ENCODE measurements around the gene TCN2.
A peak's percentile ranks its signal among the peaks of the same experiment; 100 is the strongest.
"Not testable (repeated sequence)": the region's sequence is repeated elsewhere in the genome, so short reads cannot be mapped to it uniquely, and the experiment has no call there.

Gene TCN2

DNA sequence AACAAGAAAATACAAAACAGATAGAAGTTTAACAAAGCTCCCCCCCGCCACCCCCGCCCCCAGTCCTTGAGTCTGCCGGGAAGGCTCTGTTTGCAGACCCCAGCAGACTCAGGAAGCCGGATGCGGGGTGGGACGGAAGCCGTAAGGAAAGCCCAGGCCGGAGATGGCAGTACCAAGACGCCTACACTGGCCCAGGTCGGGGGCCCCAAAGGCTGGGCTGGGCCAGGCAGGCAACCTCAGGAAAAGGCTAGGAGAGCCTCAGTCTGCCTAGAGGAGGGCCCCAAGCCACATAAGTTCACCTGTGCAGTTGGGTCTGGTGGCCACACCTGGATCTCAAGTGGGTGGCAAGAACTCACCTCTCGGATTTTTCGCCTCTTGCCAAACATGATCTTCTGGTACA, 28.5 kb upstream of the TCN2 start:
- DNase-seq (ENCODE audit: low read depth in 2 of 2): no peak

DNA sequence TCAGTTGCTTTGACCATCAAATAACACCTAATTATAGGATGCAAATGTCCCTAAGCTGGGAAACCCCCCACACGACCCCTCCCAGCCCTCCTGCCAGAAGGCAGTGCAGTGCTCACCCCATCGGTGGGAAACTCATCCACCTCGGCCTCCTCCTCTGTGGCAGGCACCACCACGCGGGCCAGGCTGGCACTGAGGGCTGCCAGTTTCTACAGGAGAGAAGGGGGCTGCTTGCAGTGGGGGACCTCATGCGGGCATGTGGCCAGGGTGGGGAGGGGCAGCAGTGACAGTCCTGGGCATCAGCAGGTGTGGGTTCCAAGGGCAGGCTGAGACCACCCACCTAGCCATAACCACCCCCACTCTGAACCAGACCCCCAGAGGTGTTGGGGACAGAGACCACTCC, 26.1 kb upstream of the TCN2 start:
- no peak for DNase-seq (ENCODE audit: low read depth in 2 of 2)

GRCh38 chr22:30582051-30582450, 24.9 kb upstream of the TCN2 start:
- DNase-seq (ENCODE audit: low read depth in 2 of 2): no peak

DNA sequence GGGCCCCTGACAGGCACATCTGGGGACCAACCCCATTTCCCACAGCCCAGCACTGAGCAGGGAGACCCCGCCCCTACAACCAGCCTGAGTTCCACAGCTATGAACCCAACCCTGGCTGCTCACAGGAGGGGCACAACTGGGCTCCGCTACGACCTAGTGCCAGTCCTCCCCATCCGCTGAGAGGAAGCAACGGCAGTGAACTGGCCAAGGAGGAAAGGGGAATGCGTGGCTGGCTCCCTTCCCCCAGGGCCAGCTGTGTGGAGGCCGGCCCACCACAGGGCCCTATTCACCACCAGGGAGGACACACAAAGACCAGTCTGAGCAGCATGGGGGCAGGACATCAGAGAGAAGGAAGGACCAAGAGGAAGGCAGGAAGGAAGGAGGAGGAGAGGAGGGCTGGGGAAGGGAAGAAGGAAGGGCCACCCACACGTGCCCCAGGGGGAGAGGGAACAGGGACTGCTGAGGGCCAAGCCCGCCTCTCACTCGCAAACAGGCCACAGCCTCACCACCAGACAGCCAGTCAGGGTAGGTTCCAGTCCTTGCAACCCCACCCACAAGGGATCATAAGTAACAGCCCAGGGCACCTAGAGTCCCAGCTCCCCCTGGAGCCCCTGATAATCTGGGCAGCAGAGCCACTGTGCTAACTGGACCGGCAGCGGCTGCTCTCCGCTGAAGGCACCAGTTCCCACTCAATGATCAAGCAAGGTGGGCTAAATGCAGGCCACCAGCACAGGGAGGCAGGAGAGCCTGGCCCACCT, 24.0 kb upstream of the TCN2 start:
- DNase-seq (ENCODE audit: low read depth in 2 of 2): no peak

DNA sequence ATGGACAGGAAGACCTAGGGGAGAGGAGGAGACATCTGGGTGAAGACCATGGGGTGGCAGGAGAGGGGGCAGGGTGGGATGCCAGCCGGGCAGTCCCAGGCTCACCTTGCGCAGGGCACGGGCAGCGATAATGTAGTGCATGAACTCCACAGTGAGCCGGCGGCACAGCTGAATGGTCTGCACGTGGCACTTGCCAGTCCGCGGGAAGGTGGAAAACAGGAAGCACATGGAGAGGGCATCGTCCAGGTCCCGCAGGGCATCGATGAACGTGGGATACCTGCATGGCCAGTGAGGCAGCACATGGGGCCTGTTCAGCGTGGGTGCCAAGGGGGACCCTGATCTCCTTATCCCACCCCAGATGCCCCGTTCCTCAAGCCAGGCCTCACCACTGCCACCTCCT, 22.5 kb upstream of the TCN2 start:
- no peak for DNase-seq (ENCODE audit: low read depth in 2 of 2)

DNA sequence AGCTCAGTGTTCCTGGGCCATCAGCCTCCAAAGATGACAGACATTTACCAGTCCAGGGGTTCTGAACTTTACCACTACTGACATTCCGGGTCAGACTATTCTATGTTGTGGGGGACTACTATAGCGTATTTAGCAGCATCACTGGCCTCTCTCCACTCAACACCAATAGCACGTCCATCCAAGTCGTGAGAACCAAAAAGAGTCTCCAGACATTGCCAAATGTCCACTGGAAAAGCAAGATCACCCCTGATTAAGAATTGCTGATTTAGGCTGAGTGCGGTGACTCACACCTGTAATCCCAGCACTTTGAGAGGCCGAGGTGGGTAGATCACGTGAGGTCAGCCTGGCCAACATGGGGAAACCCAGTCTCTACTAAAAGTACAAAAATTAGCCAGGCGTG, 20.6 kb upstream of the TCN2 start:
- no peak for DNase-seq (ENCODE audit: low read depth in 2 of 2)

GRCh38 chr22:30591191-30591587, 15.8 kb upstream of the TCN2 start:
- no peak for DNase-seq (ENCODE audit: low read depth in 2 of 2)

GRCh38 chr22:30591588-30592359, 15.2 kb upstream of the TCN2 start, which contains the start of gene PES1:
Gene PES1 (minus strand): TSS chr22:30591910. CDS start chr22:30591833, 77 bp downstream.
- peak; percentile 91 to 92 for DNase-seq (ENCODE audit: low read depth in 2 of 2)

GRCh38 chr22:30592360-30592713, 14.6 kb upstream of the TCN2 start:
- not testable (repeated sequence) for DNase-seq (ENCODE audit: low read depth in 2 of 2)

DNA sequence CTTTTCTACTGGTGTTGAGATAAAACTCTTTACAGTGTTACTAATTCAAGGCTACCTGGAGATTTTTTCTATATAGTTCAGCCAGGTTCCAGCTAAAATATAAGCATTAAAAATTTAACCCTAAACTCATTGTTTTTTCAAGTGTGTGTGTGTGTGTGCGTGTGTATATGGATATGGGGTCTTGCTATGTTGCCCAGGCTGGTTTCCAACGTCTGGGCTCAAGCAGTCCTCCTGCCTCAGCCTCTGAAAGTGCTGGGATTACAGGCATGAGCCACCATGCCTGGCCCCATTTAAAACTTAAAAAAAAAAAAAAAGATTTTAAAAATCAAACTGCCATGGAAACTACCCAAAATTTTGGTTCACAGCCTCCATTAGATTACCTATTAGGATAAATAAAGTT, 10.8 kb upstream of the TCN2 start:
- no peak for DNase-seq (ENCODE audit: low read depth in 2 of 2)

DNA sequence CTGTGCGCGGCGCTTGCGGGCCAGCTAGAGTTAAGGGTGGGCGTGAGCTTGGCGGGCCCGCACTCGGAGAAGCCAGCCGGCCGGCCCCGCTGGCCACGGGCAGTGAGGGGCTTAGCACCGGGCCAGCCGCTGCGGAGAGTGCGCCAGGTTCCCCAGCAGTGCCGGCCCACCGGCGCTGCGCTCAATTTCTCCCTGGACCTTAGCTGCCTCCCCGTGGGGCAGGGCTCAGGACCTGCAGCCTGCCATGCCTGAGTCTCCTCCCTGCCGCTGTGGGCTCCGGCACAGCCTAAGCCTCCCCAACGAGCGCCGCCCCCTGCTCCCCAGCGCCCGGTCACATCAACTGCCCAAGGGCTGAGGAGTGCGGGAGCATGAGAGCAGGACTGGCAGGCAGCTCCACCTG, 10.1 kb upstream of the TCN2 start:
- no peak for DNase-seq (ENCODE audit: low read depth in 2 of 2)

GRCh38 chr22:30598986-30599385, 8.0 kb upstream of the TCN2 start:
- DNase-seq (ENCODE audit: low read depth in 2 of 2): no peak

DNA sequence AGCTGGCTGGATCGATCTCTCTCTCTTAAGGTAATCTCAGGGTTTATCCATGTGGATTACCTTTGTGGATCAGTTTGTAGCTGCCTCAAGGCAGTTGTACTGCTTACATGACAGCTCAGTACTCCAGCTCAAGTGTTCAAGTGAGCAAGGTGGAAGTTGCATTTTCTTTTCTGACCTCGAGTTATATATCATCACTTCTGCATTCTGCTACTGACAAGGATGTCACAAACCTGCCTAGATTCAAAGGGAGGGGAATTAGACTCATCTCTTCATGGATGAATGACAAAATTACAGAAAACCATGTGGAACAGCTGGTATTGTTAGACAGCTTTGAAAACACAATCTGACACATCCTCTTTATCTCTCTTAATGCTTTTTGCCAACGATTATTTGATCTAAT, 6.1 kb upstream of the TCN2 start:
- DNase-seq (ENCODE audit: low read depth in 2 of 2): no peak

DNA sequence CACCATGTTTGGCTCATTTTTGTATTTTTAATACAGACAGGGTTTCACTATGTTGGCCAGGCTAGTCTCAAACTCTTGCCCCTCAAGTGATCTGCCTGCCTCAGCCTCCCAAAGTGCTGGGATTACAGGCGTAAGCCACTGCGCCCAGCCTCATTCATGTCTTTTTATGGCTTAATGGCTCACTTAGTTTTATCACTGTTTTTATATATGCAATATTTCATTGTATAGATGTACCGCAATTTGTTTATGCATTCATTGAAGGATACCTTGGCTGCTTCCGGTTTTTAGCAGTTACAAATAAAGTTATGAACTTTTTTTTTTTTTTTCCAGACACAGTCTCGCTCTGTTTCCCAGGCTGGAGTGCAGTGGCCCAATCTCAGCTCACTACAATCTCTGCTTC, 5.5 kb upstream of the TCN2 start:
- no peak for DNase-seq (ENCODE audit: low read depth in 2 of 2)

GRCh38 chr22:30602049-30602448, 4.9 kb upstream of the TCN2 start:
- DNase-seq (ENCODE audit: low read depth in 2 of 2): no peak

DNA sequence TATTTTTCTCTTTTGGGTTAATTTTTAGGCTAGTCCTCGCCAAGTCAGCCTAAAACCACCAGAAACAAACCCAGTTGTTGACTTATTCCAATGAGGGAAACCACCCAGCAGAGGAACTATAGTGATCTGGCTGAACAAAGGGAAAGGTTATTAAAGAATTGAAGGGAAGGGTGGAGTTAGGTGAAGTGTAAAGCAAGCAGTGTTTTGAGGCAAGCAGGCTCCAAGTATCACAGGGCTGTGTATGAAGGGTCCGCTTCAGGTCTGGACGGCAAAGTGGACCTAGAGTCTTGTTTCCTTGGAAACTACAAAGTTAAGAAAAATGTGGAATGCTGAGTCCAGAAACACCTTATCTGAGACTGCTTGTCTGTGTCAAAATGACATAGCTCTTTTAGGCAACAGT, 3.2 kb upstream of the TCN2 start:
- no peak for DNase-seq (ENCODE audit: low read depth in 2 of 2)

- DNase-seq (ENCODE audit: low read depth in 2 of 2): no peak
Observed at GRCh38 chr22:30604723-30605122, 2.3 kb upstream of the TCN2 start.

GRCh38 chr22:30605449-30606110, 1.4 kb upstream of the TCN2 start:
- DNase-seq (ENCODE audit: low read depth in 2 of 2): peak; percentile 12 to 43

GRCh38 chr22:30607300-30607930, 441 bp downstream of the TCN2 start:
- DNase-seq (ENCODE audit: low read depth in 2 of 2): no peak

- DNase-seq (ENCODE audit: low read depth in 2 of 2): no peak
Observed at GRCh38 chr22:30607939-30608338, 965 bp downstream of the TCN2 start.

- peak in 1 of 2 donors; percentile 29 for DNase-seq (ENCODE audit: low read depth in 2 of 2)
Observed at GRCh38 chr22:30609260-30610185, 2.5 kb downstream of the TCN2 start.
